GM19099 (cell line): Measurements from ENCODE around the gene CACNA1A.
A peak's percentile ranks its signal among the peaks of the same experiment; 100 is the strongest.

Source experiments
- POLR2A ChIP-seq: IDR thresholded peaks from 3 replicates; pipeline ENCODE4 v1.6.1; 2011; ENCODE audit warnings: low read depth; ENCODE audit not compliant: insufficient read length; ENCODE audit errors: extremely low read depth

Gene CACNA1A

DNA sequence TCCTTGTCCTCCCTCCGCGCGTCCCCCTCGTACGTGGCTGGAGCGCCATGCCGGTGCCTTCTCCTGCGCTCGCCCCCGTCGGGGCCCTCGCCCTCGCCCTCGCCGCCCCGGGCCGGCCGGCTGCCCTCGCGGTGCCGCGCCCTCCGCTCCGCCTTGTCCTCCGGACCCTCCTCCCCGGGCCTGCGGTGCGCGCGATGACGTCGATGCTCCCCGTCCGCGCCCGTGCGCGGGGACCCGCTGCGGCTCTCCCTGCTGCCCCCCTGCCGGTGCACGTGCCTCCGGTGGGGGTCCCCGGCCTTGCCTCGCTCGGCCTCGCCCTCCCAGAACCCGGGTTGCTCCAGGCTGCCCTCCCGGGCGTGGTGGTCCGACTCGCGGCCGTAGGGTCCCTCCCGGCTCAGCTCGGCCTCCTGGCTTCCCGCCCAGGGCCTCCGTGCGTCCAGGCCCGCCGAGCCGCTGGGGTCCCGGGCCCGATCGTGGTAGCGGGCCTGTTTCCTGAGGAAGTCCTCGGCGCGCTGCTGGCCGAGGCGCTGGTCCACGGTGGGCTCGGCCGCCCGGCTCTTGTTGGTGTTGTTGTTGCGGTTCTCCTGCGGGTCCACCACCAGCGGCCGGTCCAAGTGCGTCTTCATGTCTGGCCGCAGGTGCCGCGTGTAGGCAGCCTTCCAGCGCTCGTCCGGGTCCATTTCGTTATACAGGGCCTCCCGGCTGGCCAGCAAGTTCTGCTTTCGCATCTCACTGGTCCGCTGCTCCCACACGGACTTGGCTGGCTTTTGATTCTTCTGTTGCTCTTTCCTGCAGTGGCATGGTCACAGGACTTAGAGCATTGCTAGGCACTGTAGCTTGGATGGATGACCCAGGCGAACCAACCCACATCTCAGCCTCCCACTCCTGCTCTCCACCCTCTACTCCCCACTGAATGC, 207.5 kb downstream of the CACNA1A start:
- no peak for TF ChIP-seq POLR2A

DNA sequence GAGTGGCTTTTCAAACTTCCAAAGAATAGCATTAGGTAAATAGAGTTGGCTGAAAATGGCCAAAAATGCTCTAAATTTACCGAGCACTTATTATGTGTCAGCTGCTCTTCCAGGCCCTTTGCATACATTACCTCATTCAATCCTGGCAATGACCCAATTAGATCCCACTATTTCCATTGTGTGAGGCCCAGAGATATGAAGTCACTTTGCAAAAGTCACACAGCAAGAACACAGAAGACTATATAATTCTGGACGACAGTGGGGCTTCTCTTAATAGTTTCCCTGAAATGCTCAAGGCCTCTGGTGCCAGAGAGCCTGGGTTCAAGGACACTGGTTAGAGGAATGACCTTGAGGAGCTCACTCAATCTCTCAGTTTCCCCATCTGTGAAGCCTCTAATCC, 209.3 kb downstream of the CACNA1A start:
- TF ChIP-seq POLR2A: no peak

DNA sequence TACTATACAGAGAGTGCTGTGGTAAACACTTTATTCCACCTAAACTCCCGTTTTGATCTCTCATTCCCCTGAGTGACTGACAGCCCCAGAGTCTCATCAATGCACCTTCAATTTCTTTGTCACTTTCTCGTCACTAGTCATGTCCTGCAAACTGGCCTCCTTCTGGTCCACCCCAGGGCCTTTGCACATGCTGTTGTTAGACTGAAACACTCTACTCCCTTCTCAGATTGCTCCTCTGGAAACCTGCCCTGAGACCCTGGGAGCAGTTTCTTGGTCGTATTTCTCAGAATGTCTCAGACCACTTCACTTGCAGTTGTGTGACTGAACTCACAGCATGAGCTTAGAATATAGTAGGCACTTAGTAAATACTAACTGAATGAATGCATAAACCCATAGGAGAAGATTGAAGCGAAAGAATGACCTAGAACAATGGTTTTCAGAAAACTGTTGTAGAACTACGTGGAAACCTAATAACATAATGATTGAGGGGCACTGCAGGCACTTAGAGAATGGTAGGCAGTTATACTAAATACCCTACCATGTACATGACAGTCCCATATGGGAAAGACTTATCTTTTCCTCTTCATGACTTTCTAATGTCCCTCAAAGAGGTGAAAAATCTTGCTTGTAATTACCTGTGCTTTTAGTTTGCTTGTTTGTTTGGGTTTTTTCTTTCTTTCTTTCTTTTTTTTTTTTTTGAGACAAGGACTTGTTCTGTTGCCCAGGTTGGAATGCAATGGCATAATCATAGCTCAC, 211.3 kb downstream of the CACNA1A start:
- no peak for TF ChIP-seq POLR2A

DNA sequence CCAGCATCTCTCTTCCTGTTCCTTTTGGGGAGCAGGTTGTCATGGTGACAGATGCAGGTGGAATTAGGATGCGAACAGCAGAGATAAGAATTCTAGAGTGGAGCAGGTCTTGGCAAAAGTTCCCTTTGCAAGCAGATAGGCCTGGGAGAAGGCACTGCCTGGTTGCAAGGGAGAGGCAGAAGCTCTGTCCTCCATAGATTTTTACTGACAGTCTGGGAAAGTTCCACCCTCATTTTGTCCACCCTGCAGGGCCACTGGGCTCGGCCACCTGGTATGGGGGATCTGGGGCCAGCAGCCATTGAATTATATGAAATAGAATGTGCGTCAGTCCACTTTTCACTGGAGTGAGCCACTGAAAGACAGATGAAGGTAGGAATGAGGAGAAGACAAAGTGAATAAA, 214.4 kb downstream of the CACNA1A start:
- TF ChIP-seq POLR2A: no peak

DNA sequence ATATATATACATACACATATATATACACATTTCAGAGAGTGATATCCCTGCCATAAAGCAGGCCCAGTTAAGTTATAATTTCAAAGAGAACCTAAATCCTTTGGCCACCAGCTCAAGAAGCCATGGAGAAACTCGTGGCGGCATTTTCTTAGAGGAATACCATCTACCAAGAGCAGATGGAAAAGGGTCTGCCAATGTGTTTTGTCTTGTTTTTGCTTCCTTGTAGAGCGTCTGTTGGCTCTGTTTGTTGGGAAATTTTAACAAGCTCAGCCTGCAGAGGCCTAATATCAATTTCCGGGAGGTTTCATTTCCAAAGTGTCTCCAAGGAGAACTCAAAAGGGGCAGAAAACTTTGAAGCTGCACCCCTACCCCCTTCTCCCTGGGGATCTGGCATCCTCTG, 215.5 kb downstream of the CACNA1A start:
- no peak for TF ChIP-seq POLR2A

DNA sequence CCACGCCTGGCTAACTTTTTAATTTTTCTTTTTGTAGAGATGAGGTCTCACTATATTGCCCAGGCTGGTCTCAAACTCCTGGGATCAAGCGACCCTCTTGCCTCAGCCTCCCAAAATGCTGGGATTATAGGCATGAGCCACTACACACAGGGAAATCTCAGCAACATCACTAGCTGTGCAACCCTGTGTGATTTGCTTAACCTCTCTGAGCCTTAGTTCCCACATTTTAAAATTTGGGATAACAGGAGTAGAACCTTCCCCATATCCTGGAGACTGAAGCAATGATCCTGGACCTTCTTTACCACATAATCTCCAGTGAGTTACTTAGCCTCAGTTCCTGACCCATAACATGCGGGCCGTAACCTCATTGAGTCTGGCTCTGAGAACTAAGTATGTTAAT, 217.0 kb downstream of the CACNA1A start:
- TF ChIP-seq POLR2A: no peak

DNA sequence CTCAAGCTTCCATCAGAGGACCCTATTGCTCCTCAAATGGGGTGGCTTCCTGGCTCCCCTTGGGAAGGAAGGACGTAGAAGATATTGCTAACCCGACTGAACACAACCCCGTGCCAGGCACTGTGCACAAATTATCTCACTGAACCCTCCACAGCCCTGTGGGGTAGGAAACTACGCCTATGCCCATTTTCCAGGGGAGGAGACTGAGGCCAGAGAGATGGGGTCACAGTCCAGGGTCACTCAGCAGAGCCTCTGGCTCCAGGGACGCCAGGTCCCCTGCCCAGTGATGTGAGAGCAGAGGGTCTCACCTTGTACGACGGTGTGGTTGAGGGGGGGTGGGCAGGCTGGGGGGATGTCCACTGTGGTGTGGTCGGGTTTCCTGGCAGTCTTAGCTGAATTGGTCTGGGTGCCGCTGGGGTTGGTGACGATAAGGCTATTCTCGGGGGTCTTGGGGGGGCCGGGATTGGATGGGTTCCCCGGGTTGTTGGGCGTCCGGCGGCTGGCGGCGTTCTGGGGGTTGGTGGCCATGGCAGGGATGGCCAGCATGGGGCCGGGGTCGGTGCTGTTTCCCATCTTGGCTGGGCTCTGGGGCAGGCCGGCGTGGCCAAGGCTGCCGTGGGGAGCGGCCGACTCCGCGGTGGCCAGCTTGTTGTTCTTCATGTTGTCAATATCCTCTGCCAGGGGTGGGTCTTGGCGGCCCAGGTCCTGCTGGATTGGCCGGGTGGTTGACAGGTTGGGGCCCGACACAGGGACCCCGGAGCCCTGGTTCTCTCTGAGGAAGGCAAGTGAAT, 219.9 kb downstream of the CACNA1A start:
- TF ChIP-seq POLR2A: no peak

DNA sequence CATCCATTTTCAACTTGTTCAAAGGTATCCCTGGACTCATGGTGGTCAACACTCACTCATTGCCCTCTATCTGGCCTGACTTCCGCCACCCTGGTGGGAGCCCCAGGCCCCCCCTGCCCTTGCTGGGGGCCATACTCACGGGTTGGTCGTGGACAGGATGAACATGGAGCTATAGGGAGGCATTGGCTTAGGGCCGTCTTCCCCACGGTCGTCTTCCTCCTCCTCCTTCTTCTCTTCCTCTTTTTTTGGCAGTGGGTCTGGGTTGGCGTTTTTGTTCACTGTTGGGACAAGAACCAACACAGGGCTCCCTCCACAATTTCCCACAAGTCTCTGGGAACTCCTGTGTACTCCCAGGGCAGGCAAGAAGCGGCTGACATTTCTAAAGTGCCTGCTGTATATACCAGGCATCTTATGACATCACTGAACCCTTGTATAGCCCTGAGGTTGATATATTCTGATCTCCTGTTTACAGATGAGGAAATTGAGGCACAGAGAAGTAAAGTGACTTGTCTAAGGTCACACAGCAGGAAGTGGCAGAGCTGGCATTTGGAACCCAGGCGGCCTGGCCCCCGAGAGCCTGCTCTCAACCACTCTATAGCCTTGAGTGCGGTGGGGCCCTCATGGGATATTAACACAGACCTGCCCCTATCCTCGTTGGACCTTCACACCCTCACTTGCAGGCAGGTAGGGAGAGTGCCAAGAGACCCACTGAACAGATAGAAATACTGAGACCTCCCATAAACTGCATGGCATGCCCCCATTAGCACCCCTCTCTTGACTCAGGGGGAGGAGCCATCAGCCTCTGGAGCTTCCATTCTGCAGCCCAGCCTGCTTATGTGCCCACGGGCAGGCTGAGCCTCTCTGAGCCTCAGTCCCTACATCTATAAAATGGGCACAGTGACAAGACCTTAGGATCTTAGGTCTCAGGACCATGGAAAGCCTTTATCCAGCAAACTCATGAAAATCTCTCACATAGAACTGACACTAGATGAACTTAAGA, 221.1 kb downstream of the CACNA1A start:
- no peak for TF ChIP-seq POLR2A

DNA sequence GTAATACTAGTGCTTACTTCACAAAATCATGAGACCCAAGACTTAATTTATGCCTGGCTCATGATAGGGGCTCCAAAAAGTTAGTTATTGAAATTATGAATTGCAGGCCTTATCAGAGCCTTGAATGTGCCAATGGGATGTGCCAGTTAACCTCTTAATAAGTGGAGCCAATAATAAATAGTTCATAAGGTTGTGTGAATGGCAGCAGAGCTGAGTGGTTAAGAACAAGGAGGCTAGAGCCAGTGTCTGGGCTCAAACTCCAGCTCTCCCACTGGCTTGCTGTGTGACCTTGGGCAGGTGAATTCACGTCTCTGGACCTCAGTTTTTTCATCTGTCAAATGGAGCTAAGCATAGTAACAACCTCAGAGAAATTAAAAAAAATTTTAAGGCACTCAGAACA, 222.4 kb downstream of the CACNA1A start:
- TF ChIP-seq POLR2A: no peak

DNA sequence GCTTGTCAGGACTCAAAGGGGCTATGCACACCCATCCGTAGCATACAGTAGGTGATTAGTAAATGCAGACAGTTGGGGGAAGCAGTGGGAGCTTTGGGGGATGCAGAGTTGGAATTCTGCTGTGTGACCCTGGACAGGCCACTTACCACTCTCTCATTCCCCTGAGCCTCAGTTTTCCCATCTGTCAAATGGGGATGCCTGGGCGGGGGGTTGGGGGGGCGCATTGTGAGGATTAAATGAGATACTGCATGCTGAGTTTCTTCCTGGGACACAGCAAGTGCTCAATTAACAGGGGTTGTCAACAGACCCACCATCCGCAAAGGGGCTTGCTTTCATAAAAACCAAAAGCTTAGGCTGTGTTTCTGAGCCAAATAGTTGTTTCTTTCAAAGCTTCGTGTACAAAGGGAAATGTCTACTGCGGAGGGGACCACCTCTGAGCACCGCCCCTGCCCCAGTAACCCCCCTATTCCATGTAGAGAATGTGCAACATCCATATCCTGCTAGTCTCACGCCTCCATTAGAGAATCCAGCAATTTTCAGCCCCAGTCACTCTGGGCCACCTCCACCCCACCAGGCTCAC, 223.7 kb downstream of the CACNA1A start:
- no peak for TF ChIP-seq POLR2A

DNA sequence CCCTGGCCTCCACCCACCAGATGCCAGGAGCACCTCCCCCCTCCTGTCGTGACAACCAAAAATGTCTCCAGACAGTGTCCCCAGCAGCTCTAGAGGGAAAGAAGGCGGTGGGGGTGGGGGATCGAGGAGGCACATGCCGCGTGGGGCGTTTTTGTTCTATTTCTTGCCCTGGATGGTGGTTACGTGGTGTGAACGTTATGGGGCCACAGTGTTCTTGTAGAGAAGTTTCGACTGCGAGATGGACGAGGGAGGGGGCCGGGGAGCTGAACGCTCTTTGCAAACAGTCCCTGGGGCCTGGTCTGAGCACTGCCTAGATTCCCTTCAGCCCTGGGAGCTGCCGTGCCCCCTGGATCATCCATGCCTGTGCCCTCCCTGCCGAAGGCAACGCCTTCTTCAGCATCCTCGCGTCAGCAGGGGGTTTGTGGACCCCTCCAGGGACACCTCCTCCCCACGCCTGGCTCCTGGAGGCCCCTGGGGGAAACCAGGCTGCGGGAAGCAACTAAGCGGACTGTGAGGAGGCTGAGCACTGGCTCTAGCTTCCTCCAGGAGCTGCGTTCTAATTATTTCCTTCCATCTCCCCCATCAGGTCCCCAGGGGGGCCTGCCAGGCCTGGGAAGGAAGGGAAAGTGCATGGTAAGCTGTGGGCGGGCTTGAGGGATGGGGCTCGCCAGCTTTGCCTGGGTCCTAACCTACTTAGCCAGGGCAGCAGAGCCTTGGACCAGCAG, 224.6 kb downstream of the CACNA1A start:
- no peak for TF ChIP-seq POLR2A

DNA sequence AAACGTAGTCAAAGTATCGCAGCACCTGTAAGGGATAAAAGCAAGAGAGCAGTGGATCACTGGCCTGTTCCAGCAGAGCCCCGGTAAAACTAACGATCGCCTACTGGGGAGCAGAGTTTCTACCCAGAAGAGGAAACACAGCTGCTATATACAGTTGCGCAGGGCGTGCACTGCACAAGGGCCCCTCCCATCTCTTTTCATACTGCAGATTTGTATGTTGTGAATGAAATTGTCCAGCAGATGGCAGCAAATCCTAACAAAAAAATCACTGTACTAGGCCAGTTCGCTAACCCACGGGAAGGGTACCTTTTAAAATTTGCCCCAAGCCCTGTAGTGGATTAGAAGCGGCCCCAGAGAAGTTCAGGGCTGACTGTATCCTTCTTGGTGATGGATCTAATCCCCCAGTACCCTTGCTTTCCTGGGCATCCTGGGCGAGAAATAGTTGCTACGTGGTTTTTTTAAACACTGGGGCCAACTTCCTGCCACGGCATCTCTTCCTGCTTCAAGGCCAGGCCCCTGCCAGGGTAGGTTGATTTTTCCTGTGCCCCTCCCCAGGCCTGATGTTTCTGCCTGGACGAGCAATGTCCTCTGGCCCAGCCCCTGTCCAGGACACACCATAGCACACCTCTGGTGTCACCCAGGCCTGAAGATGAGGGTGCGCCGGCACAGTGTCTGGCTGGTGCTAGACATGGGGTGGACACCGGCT, 229.0 kb downstream of the CACNA1A start:
- no peak for TF ChIP-seq POLR2A

DNA sequence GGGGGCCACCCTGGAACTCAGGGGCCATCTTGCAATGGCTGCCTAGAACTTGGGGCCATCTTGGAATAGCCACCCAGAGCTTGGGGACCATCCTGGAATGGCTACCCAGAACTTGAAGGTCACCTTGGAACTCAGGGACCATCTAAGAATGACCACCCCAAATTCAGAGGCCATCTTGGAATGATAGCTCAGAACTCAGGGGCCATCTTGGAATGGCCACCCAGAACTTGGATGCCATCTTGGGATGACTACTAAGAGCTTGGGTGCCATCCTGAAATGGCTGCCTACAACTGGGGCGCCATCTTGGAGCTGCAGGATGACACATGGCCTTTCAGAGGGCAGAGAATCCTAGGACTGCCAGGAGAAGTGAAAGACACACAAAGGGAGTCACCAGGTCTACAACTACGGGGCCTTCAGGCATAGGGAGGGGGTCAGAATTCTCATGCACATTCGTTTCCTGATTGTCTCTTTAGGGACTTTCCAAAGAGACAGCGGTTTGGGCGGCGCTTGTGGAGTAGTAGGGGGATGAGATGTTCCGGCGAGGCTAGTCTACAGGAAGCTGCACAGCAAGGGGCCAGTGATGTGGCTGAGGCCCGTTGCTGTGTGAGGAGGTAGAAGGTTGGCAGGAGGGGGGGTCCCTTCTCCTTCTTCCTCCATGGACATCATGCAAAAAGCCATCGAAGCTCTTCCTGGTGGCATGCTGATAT, 231.1 kb downstream of the CACNA1A start:
- TF ChIP-seq POLR2A: peak; percentile 26
